Measurements from ENCODE around the gene ATG4C. TPM values are rescaled to one million over a fixed set of nuclear protein-coding genes. Genes with fewer than 3 reads are reported as not detected.

The ATG4C gene
- total RNA-seq, 4 donors from 2014 or later, result 2.5 to 5.8 (median 4.5) TPM

GRCh38 chr1:62877579-62877978 lies 93.6 kb downstream of the ATG4C start:
- TF ChIP-seq POLR2A (IDR thresholded peaks at IDR 0.05) (no peak), CTCF (IDR thresholded peaks at IDR 0.05 in 4 of 5, conservative IDR thresholded peaks at IDR 0.05 in 1 of 5) (no peak)
- in situ Hi-C loops (cut with MboI; ENCODE audit: low sequenced_read_pairs in 4 of 4), result no loop called here
- intact Hi-C loops (cut with DNase I; ENCODE audit: low total_unique reads), result no loop called here
- H3K27me3 ChIP-seq, result no peaks in the 10 kb centered on the region
- H3K36me3 ChIP-seq, result no peaks in the 10 kb centered on the region
- no peak overlapping the region for H3K4me3 ChIP-seq
- no peaks in the 10 kb centered on the region for H3K9me3 ChIP-seq
- no peaks in the 10 kb centered on the region for H3K4me1 ChIP-seq
- ATAC-seq (no peak), DNase-seq (no peak)
- no peak overlapping the region for H3K27ac ChIP-seq

GRCh38 chr1:62879962-62880361 lies 96.0 kb downstream of the ATG4C start:
- in situ Hi-C loops (cut with MboI; ENCODE audit: low sequenced_read_pairs in 4 of 4), result no loop called here

GRCh38 chr1:62882201-62883104 lies 98.5 kb downstream of the ATG4C start:
- no peaks in the 10 kb centered on the region for H3K4me1 ChIP-seq
- no peak overlapping the region for H3K27ac ChIP-seq
- TF ChIP-seq CTCF (IDR thresholded peaks at IDR 0.05 in 4 of 5, conservative IDR thresholded peaks at IDR 0.05 in 1 of 5) (no peak), POLR2A (IDR thresholded peaks at IDR 0.05) (no peak)
- no peak overlapping the region for H3K4me3 ChIP-seq
- no peak for DNase-seq
- no peaks in the 10 kb centered on the region for H3K27me3 ChIP-seq
- H3K9me3 ChIP-seq, result no peaks in the 10 kb centered on the region
- no peaks in the 10 kb centered on the region for H3K36me3 ChIP-seq
- intact Hi-C loops (cut with DNase I; ENCODE audit: low total_unique reads) (no loop called here), in situ Hi-C loops (cut with MboI; ENCODE audit: low sequenced_read_pairs in 4 of 4) (no loop called here)
- no peak for ATAC-seq

More at GRCh38 chr1:62879962-62880361, 96.0 kb downstream of the ATG4C start:
- no peak overlapping the region for H3K4me3 ChIP-seq
- TF ChIP-seq POLR2A (IDR thresholded peaks at IDR 0.05), result no peak
- no peak for TF ChIP-seq CTCF (IDR thresholded peaks at IDR 0.05 in 4 of 5, conservative IDR thresholded peaks at IDR 0.05 in 1 of 5)
- no peaks in the 10 kb centered on the region for H3K4me1 ChIP-seq
- DNase-seq, result no peak
- intact Hi-C loops (cut with DNase I; ENCODE audit: low total_unique reads), result no loop called here
- no peak for ATAC-seq
- no peaks in the 10 kb centered on the region for H3K36me3 ChIP-seq
- no peaks in the 10 kb centered on the region for H3K27me3 ChIP-seq
- H3K27ac ChIP-seq, result no peak overlapping the region
- no peaks in the 10 kb centered on the region for H3K9me3 ChIP-seq

GRCh38 chr1:62884156-62884740 lies 100.3 kb downstream of the ATG4C start:
- Histone ChIP-seq H3K4me3 (no peak overlapping the region), H3K4me1 (no peaks in the 10 kb centered on the region), H3K9me3 (no peaks in the 10 kb centered on the region), H3K27me3 (no peaks in the 10 kb centered on the region), H3K36me3 (no peaks in the 10 kb centered on the region), H3K27ac (no peak overlapping the region)
- intact Hi-C loops (cut with DNase I; ENCODE audit: low total_unique reads), result no loop called here
- DNase-seq (no peak), ATAC-seq (no peak)
- TF ChIP-seq POLR2A (IDR thresholded peaks at IDR 0.05) (no peak), CTCF (IDR thresholded peaks at IDR 0.05 in 4 of 5, conservative IDR thresholded peaks at IDR 0.05 in 1 of 5) (no peak)
- in situ Hi-C loops (cut with MboI; ENCODE audit: low sequenced_read_pairs in 4 of 4), result no loop called here

Measured in gastrocnemius medialis (tissue), 4 donors.